NOMO-1 (cell line): ENCODE data around the gene MACROD2.
"Not testable (repeated sequence)": the region's sequence is repeated elsewhere in the genome, so short reads cannot be mapped to it uniquely, and the experiment has no call there.

Experiments
- DNase-seq, 2 experiments: peaks; one replicate each; lab custom pipeline; 2025; ENCODE audit not compliant: unreplicated experiment in 2 of 2; lab: John Stamatoyannopoulos, UW

Gene MACROD2

DNA sequence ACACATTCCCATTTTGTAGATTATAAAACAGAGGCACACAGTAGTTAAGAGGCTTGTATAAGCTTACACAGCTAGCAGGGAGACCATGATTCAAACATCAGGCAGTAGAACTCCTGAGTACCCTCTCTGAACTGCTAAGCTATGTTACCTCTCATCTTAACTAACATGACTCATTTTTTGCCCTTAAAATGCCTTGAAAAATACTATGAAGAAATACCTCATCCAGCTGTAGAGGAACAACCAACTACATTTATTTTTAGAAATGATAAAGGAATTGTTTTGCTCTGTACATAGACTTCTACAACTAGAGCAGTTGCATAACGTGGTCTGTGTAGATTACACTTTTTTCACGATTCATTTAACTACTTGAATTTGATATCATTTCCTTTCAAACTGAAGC, 240.0 kb downstream of the MACROD2 start:
- DNase-seq, result peak; percentile 1 to 55

DNA sequence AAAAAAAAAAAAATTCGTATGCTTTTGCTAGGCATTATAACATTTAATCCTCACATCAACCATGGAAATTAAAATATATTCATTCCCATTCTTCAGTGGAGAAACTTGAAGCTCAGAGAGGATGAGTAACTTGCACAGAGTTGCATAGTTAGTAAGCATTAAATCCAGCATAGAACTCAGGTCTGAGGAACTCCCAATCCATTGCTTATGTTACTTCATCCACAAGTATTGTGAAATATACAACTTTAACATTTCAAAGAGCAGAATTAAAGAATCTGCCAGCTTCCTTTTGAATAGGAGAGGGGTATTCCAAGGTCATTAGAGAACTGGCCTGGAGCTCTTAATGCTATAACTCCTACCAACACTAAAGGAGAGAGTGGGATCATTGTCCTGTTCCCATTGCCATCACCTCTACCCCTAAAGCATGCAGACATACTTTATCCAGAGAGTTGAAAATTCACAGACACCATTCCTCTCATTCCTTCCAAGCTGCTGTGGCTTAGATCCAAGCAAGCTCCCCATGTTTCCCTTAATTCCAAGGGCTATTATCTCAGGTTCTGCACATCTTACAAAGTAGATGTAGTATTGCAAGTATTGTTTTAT, 250.2 kb downstream of the MACROD2 start:
- no peak for DNase-seq

DNA sequence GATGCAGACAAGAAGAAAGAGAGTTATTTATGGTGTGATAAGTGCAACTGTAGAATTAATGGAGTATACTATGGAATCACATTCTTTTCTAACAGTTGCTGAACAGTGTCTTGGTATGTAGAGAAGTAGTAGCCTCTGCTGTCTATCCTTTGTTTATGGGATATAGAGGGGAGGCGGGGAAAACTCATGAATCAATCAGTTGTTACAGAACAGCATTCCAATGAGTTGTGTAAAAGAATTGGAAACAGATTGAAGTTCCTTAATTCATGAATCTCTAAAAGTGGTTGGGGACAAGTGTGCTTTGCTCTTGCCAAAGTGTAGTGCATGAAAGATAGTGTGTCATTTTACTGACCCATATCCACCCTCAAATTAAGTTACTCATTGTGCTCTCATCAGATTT, 264.4 kb downstream of the MACROD2 start:
- no peak for DNase-seq

DNA sequence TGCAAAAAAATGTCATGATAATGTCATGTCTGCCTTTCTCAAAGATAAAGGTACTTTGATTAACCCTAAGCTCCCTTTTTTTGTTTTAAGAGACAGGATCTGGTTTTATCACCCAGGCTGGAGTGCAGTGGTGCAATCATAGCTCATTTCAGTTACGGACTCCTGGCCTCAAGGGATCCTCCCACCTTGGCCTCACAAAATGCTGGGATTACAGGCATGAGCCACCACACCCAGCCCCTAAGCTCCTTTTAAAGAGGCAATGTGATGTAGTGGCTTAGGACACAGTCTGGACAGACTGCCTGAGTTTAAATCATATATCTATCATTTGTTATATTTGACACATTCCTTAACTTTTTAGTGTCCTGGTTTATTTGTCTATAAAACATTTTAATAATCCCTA, 265.1 kb downstream of the MACROD2 start:
- no peak for DNase-seq

DNA sequence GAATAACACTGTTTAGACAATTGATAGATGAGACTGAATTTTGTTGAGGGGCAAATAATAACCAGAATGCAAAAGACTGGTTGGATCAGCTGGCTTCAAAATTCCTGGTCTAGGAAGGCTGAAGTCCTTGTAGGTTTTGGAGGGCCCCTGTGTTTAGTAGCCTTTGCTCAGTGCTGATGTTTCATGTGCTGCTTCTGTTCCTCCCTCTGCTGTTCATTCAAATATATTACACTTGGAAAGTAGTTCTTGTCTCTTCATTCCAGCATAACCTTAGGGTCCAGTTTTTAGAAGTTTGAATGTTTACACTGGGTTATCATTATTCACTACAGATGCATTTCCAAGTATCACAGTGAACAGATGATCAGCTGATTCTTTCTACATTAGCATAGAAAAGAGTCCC, 269.6 kb downstream of the MACROD2 start:
- DNase-seq, result no peak

DNA sequence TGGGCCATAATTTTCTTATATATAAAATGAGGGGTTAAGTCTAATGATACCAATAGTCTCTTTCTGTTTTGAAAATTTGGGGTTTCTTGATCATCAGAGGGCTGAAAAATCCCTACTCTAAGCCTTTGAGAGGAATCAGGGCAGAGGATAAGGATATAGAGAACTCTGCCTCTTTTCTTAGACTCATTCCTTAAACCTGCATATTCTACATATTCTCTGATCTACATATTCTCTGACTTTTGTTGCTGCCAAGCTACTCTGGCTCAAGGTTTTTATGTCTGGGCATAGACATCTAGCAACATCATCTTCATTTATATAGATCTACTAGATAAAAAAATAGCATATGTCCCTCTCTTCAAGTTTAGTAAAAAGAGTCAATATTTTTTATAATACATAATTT, 270.9 kb downstream of the MACROD2 start:
- DNase-seq, result no peak

DNA sequence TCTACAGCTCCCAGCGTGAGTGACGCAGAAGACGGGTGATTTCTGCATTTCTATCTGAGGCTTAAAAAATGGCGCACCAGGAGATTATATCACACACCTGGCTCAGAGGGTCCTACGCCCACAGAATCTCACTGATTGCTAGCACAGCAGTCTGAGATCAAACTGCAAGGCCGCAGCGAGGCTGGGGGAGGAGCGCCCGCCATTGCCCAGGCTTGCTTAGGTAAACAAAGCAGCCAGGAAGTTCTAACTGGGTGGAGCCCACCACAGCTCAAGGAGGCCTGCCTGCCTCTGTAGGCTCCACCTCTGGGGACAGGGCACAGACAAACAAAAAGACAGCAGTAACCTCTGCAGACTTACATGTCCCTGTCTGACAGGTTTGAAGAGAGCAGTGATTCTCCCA, 275.4 kb downstream of the MACROD2 start:
- not testable (repeated sequence) for DNase-seq

DNA sequence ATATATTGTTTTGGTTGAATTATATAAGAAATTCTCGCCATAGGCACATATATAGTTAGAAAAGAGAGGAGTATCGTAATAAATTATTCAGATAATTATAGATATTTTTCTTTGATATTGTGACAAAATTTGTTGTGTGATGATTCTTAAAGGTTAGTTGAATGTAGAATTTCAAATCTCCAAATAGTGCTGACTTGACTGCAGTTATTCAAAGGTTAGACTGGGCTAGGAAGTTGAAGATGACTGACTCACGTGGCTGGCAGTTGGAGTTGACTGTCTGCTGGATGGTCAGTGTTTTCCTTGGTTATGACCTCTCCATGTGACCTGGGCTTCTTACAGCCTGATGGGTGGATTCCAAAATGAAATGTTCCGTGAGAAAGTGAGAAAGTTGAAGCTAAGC, 286.8 kb downstream of the MACROD2 start:
- DNase-seq, result no peak

DNA sequence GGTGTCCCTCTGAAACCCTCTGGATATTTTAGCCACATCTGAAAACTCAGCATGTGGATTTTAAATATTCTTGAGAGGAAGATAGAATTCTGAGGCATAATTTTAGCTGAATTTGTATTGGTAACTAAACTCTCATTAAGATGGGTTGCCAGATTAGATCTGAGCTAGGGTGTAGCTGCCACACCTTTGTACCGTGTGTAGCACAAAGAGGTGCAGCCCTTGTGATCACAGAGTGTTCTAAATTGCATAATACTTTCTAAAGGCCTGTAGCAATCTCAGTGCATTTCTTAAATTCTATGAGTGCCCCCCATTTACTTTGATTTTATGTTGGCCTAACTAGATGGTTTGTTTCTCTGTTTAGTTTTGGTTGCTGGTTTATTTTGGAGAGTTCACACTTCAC, 289.1 kb downstream of the MACROD2 start:
- no peak for DNase-seq

DNA sequence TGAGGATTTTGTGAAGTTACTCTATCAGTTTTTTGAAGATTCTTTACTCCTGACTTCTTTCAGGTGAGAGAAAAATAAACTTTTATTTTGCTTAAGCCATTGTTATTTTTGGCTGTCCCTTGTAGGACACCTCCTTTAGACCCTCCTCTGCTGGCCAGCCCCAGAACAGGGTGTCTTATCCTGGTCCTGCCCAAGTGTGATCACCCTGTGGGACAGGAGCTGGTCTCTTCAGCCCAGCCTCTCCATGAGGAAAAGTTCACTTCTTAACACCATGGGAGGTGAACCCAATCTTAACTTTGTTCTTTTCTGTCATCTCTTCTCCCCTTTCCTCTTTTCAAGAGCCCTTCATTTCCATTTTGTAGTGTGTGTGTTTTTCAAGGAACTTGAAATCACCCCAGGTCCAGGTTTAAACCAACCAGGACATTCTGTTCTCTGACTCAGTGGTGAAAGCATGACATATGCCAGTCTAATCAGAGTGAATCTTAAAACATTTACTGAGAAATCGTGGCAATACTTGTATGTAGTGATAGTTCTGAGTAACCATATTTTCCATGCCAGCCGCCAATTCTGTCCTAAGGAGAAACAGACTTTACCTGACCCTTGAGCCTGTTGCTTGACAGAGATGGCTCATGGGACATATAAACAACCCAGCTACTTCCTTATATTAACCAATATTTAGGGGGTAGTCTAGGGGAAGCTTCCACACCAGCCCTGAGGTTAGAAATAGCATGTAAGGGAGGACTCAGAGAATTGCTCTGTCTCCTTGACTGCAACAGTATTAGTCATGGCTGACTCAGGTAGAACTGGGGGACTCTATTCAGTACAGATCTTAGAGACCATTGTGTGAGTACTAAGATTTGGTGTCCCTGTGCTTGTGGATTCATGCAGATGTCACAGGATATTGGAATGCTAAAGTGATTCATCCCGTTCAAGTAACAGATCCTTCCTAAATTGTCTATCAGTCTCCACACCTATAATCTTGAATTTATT, 293.3 kb downstream of the MACROD2 start:
- DNase-seq, result no peak

DNA sequence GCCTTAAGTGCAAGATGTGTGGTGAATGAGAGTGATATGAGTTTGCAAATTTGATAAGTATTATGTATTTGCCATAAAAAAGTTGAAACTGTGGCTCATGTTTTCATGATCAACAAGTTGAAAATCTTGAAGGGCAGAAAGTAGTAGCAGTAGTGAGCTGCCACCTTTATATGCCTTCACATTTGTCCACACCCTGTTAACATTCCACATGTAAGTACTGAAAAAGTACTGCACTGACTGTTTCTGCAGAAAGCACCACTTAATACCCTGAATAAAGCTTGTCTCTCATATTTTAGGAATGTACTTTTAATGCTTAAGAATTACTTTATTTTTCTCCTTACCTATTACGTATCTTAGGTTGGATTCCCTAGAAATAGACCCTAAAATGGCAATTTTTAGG, 296.2 kb downstream of the MACROD2 start:
- no peak for DNase-seq

DNA sequence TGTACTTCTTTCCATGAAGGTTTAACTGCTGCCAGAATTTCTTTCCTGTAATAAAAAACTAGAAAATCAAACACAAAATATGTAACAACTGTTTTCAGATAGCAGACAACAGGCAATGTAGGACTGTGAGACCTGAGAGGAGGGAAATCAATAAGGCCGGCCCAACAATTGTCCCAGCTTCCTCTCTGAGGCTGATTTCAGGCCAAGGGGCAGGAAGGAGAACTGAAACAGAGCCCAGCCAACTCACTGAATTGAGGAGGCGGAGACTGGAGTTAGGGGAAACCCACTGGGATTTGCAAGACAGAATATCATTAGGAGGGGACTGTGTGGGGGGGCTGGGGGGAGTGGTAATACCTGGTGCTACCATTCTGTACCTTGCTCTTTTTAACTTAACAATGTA, 299.9 kb downstream of the MACROD2 start:
- DNase-seq, result peak; percentile 18 to 26

DNA sequence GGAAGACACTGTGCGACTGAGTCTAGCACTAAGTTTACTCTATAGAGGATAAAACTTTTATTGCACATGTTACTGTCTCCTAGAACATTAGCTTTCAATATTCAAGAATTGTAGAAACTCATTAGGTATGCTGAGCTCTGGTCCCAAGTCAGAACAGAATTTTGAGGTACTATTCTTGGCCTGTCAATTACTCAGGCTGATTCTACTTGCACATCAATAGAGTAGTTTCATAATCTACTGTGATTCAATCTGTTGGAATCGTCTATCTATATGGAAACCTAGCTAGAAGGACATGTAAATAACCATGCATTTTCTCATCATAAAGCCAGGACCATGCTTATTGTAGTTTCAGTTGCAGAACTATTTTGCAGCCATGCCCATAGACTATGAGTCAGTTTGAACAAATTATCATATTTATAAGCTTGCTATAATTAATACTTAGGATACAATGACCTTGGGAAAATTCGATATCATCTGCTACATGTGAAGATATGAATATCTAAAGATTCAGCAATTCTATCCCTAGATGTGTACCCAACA, 300.5 kb downstream of the MACROD2 start:
- DNase-seq, result no peak

DNA sequence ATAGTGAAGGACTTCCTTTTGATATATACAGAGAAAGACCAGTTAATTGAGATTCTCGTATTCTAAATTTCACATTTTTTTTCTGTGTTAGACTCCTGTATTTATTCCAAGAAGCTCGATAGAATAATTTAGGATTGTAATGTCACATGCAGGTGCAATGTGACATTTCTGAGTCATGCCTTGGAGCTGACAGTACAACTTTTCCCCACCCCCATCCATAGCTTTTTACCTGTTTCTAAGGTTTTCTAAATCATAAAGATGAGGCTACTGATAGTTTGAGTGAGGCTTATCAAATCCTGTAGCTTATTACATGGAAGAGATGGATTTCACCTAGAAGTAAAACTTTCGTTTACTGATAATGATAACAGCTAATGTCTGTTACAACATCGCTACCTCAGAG, 304.5 kb downstream of the MACROD2 start:
- DNase-seq, result no peak

DNA sequence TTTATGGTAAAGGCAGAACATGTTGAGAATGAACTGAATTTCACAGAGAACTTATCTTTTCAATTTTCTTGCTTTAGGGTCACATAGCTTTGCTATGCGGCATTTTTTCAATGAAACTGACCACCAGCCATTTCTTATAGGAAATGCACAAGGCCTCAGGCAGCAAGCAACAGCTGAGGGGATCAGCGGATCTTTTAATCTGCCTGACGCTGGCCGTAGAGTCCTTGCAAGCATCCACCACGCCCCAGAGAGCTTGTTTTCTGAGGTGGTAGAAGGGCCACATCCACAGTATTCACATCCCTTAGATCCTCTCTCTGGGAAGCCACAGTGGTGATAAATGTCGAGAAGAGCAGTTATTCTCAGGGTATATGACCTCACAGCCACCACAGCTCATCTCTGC, 307.8 kb downstream of the MACROD2 start:
- no peak for DNase-seq

DNA sequence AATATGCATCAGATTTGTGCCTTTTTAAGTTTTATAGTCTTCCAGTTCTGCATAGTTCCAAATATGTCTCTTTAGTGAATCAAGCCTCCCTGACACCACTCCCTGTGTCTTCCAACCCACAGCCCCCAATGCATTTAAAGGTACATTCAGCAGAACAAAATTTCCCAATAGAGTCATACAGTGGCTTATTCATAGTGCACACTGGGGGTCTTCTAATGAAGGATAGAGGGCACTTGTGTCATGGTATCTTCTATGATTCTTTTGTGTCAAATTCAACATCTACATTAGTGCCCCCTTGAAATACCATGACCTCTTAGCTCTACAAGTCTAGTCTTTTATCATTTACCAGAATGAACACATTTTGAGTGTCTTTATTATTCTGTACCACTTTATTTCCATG, 308.3 kb downstream of the MACROD2 start:
- no peak for DNase-seq

DNA sequence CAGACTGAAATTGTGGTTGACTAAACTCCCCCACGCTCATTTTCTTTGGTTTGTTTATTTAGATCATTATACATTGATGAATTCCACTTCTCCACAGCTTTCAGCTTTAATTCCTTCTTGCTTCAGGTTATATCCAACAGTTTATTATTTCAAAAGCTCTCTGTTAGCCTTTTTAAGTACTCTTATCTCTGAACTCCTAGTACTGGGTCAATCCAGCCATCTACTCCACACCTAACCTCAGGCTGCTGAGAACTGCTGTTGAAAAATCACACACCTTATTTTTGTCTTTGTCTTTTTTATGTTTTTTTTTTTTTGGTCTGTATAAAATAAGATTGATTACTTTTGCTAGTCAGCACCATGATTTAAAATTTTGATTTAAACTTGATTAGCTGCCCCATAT, 309.2 kb downstream of the MACROD2 start:
- no peak for DNase-seq

DNA sequence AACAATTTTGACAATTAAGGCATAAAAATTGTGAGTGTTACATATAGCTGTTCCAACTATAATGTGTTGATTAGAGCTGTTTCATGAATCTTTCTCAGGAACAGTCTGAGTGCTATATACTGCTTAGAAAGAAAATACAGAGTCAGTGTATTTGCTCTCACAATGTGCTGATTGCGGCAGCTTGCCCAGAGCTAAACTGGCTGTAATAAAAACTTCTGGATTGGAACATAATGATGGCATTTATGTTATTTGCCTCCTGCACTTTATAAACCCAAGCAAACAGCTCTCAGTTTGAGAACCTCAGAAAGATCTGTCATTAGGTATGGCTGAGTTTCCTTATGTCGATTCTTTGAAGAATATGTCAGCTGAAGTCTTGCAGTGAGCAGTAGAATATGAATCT, 312.6 kb downstream of the MACROD2 start:
- no peak for DNase-seq

DNA sequence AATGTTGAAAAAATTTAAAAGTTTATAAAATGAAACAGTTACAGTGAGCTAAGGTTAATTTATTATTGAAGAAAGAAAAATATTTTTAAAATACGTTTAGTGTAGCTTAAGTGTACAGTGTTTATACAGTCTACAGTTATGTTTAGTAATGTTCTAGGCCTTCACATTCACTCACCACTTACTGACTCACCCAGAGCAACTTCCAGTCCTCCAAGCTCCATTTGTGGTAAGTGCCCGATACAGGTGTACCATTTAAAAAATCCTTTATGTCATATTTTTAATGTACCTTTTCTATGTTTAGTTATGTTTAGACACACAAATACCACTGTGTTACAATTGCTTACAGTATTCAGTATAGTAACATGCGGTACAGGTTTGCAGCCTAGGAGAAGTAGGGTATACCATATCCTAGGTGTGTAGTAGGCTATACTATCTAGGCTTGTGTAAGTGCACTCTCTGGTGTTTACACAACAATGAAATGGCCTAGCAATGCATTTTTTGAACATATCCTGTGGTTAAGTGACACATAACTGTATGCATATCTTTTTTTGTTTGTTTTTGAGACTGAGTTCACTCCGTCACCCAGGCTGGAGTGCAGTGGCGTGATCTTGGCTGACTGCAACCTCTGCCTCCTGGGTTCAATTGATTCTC, 315.8 kb downstream of the MACROD2 start:
- DNase-seq, result no peak

DNA sequence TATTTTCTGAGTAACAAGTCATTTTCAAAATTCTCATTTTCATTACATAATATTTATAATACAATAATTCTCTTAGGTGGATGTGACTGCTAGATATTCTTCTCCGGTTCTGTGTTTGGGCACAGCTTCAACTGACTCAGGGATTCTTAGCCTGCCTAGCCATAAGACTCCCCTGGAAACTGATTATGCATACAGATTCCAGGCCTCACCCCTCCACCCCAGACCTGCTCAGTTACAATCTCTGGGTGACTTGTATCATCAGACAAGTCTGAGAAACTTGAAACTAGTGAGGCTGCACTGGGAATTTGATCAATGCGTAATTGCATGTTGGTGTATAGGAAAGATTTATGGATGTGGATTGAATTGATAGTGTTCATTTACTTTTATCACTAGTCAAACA, 316.7 kb downstream of the MACROD2 start:
- no peak for DNase-seq

DNA sequence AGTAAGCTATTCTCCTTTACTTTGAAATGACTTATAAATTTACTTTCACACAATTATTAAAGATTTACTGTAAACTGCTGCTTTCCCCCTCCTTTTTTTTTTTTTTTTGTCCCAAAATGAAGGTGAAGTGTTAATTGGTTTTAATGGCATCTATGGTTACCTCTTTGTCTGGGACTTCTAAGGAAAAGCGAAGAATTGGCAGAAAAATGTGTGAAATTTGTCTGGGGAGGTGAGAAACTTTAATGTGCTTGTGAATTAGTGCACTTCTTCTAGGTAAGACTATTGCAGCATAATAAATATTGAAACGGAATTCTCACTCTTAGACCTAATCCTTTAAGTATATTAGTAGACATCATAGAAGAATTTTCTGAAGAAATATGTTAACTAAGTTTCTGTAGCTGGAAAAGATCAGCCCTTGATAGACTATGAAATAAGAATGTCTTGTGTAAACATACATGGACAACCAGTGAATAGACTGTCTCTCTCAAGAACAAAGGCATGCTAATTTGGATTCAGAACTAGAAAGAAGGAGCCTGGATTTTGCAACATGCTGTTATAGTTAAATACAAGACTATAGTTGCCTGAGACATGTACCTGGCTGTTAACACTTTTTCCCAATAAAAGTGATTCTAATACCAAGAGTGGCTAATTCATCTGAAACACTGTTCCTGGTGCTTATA, 318.2 kb downstream of the MACROD2 start:
- no peak for DNase-seq
